GM12872 (cell line): ENCODE data around the gene RUVBL1.

Source experiments
- TF ChIP-seq, protein P1 (sequence below): IDR thresholded peaks from 3 replicates; pipeline ENCODE4 v1.5.1; 2011; ENCODE audit warnings: low read depth, mild to moderate bottlenecking, low read length, moderate library complexity; ENCODE audit not compliant: insufficient read depth

The RUVBL1 gene

DNA sequence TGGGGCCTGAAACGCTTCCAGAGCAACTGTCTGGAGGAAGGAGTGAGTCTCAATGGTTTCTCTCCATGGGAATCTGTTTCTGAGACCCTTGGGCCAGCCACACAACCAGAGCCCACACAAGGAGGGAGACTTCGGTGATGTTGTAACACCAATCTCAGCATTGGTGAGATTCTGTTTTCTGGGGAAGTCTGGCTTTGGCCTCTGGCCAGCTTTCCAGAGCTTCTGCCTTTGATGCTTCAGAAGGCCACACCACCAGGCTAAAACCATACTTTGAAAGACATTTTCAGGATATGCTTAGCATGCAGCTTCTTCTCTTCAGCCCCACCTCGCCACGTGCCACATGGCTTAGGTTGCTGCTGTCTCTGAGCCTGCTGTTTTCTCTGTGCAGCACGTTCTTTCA, 26.0 kb upstream of the RUVBL1 start:
- TF ChIP-seq, protein P1, sequence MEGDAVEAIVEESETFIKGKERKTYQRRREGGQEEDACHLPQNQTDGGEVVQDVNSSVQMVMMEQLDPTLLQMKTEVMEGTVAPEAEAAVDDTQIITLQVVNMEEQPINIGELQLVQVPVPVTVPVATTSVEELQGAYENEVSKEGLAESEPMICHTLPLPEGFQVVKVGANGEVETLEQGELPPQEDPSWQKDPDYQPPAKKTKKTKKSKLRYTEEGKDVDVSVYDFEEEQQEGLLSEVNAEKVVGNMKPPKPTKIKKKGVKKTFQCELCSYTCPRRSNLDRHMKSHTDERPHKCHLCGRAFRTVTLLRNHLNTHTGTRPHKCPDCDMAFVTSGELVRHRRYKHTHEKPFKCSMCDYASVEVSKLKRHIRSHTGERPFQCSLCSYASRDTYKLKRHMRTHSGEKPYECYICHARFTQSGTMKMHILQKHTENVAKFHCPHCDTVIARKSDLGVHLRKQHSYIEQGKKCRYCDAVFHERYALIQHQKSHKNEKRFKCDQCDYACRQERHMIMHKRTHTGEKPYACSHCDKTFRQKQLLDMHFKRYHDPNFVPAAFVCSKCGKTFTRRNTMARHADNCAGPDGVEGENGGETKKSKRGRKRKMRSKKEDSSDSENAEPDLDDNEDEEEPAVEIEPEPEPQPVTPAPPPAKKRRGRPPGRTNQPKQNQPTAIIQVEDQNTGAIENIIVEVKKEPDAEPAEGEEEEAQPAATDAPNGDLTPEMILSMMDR, result no peak

DNA sequence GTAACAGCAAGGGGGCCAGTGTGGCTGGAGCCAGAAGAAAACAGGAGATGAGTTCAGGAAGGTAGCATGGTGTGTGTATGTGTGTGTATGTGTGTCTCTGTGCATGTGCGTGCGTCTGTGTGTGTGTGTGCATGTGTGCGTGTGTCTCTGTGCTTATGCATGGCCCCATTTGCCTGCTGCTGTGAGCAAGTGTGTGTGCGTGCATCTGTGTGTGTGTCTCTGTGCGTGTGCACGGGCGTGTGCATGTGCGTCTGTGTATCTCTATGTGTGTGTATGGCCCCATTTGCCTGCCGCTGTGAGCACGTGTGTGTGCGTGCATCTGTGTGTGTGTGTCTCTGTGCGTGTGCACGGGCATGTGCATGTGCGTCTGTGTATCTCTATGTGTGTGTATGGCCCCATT, 22.6 kb upstream of the RUVBL1 start:
- TF ChIP-seq, protein P1, result no peak

DNA sequence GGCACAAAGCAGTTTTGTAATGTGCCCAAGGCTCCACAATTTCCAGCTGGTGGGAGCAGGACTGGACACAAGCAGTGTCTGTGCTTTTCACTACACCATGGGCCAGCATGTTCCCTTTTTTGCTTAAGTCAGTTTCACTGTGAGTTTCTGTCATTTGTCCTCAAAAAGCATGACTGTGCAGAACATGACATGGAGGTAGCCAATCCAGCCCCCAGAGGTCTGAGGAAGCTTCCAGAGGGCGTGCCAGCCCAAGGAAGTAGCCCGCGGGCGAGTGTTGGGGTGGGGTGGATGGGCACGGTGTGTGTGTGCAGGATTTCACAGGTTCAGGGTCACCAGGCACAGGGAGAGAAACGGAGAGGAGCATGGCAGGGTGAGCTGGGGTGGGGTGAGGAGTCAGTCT, 21.7 kb upstream of the RUVBL1 start:
- TF ChIP-seq, protein P1, result no peak

DNA sequence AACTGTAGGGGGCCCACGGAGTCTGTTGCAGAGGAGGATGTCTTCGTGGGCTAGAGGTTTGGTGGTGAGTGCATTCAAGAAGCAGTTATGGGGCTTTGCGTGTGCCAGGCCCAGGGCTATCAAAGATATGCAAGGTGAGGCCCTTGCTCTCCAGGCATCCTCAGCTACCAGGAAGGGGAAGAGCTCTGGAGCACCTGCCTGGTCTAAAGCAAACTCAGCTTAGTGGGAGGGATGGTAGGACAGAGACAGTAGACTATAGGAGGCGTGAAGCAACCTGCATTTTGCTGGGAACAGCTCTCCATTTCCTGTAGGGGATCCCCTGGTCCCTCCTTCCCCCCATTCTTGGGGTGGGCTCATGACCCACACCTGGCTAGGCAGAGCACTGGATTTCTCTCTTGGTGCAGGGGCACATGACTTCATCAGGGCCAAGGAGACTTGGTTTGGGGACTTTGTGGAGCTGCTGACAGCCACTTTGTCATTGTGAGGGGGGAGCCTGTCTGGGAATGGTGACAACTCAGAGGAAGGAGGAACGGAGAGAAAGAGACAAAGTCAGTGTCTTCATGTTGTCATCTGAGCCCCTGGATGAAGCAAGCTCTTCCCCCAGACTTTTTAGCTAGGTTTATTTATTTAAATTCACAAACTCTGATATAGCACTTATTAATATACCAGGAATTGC, 21.0 kb upstream of the RUVBL1 start:
- TF ChIP-seq, protein P1, result no peak

DNA sequence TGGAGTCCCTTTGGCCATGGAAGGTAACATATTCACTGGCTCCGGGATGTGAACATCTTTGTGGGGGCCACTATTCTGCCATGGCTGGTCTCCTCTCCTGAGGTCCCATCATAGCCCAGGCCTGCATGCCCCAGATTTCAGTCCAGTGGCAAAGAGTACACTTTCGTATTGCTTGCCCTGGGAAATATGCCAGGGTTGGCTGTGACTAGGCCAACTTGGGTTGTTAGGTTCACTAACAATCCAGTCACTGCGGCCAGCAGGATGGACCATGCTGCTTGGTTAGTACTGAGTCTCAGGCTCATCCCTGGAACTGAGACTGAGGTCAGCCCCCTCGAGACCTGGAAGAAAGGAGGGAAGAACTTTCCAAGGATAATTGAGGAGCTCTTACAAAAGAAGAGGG, 19.9 kb upstream of the RUVBL1 start:
- TF ChIP-seq, protein P1, result no peak

DNA sequence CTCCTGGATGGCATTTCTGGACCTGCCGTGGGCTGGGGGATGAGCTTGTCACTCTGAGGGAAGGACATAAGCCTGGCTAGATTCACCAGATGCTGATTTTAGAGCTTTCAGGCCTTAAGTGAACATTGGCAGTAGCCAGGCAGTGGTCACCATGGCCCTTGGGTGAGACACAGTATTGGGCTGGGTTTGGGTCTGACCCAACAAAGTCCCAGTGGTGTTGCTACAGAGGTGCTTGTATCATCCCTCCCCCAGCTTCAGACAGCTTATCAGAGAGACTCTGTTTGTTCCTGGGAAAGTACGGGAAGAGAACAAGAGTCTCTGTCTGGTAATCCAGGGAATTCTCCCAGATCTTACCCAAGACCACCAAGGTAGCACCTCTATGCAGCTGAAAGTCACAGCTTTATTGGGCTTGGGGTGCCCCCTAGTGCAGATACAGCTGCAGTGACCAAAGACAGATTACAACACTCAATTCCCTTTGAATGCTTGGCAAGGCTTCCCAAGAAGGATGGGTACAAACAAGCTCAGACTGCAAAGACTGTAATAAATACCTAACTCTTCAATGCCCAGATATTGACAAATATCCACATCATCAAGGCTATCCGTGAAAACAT, 9.8 kb upstream of the RUVBL1 start:
- TF ChIP-seq, protein P1, result peak; percentile 82

DNA sequence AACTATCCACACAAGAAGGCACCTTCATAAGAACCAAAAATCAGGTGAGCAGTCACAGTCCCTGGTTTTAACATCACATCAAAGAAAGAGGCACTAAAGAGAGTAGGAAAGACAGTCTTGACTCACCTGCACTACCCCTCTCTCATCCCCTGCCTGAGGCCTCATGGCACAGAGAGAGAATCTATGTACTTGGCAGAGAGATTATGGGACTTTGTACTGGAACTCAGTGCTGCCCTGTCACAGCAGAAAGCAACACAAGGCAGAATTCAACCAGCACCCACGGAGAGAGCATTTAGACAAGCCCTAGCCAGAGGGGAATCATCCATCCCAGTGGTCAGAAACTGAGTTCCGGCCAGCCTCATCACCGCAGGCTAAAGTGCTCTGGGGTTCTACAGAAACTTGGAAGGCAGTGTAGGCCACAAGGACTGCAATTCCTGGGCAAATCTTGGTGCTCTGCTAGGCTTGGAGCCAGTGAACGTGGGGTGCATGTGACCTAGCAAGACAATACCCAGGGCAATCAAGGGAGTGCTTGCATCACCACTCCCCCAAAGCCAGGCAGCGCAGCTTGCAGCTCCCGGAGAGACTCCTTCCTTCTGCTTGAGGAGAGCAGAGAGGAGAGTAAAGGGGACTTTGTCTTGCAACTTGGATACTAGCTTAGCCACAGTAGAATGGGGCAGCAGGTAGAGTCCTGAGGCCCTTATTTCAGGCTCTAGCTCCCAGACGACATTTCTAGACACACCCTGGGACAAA, 8.5 kb upstream of the RUVBL1 start:
- TF ChIP-seq, protein P1, result no peak
